Fibroblast of skin of left quadriceps (primary cell): ENCODE results near the gene GJC2.
A peak's percentile ranks its signal among the peaks of the same experiment; 100 is the strongest.

Experiments used
- DNase-seq, 2 experiments: peaks; one replicate each; pipeline ENCODE4 v3.0.0-alpha.2; 2013; ENCODE audit warnings: low read depth in 2 of 2

The GJC2 gene

GRCh38 chr1:228157729-228158126 is 8.0 kb downstream of the GJC2 start:
- DNase-seq = no peak

DNA sequence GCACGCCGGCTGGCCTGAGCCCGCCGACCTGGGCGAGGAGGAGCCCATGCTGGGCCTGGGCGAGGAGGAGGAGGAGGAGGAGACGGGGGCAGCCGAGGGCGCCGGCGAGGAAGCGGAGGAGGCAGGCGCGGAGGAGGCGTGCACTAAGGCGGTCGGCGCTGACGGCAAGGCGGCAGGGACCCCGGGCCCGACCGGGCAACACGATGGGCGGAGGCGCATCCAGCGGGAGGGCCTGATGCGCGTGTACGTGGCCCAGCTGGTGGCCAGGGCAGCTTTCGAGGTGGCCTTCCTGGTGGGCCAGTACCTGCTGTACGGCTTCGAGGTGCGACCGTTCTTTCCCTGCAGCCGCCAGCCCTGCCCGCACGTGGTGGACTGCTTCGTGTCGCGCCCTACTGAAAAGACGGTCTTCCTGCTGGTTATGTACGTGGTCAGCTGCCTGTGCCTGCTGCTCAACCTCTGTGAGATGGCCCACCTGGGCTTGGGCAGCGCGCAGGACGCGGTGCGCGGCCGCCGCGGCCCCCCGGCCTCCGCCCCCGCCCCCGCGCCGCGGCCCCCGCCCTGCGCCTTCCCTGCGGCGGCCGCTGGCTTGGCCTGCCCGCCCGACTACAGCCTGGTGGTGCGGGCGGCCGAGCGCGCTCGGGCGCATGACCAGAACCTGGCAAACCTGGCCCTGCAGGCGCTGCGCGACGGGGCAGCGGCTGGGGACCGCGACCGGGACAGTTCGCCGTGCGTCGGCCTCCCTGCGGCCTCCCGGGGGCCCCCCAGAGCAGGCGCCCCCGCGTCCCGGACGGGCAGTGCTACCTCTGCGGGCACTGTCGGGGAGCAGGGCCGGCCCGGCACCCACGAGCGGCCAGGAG is 8.6 kb downstream of the GJC2 start:
- DNase-seq = no peak

DNA sequence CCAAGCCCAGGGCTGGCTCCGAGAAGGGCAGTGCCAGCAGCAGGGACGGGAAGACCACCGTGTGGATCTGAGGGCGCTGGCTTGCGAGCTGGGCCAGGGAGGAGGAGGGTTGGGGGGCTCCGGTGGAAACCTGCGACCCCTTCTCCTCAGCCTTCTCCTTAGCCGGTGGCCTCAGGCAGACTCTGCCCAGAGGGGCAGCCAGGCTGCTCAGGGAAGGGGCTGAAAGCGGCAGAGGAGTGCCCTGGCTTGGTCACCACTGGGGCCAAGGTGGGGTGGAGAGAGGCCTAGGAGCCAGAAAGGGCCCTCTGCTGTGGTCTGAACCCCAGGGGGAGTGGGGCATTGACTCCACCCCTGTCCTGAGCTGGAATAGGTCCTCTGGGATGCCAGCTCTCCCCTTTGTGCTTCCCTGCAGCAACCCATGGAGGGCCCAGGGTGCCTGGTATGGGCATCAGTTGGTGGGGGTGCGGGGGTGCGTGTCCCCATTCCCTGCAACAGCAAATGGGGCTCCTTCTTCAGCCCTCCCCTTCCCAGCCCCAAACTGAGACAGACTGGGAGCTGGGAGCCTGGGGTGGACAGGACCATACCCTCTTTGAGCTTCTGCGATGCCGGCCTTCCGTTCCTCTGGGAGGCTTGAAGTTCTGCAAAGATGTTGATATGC is 9.4 kb downstream of the GJC2 start:
- no peak for DNase-seq

DNA sequence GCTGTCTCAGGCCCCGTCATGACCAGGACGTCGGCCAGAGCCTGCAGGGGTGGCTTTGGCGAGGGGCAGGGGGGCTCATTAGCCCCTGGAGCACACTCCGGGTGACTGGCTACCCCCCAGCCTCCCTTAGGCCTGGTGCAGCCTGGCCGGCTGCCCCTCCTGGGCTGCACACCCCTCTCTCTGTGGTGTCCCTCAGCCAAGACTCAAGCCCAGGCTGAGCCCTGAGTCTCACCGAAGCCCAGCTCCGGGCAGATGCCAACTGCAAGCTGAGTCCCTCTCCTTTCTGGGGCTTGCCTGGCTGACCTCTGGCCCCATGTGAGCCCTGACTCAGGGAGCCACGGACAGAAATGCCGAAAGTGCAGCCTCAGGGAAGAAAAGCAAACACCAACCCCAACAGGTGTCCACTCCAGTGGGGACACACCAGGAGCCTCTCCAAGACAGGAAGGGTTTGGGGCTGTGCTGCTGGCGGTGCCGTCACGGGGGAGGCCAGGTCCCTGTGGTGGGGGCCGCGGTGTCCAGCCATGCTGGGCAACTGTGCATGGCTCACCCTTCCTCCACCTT is 10.6 kb downstream of the GJC2 start:
- no peak for DNase-seq

DNA sequence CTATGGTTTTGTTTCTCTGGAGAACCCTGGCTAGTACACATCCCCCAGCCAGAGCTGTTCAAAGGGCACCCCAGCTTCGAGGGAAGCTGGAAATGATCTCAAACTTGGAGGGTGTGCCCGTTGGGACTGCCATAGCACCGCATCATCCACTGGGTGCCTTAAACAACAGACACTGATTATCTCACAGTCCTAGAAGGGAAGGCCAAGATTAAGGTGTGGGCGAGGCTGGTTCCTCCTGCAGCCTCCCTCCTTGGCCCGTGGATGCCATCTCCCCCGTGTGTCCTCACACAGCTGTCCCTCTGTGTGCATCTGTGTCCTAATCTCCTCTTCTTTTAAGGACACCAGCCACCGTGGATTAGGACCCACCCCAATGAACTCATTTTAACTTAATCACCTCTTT is 11.6 kb downstream of the GJC2 start:
- no peak for DNase-seq

DNA sequence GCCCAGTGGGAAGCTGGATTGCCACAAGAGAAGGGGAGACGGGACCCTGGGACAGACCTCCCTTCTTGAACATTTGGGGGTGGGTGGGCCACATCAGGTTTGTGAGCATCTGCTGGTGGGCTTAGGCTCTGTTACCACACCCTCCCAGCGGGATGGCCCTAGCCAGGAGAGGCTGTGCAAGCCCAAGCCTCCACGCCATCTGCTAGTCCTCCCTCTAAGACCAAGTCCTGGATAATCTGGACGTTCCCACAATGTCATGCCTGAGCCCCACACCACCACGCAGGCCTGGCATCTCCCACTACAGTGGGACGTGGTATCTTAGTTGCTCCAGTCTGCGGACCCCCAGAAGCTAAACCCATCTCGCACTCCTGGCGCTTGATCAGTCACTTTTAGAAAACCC is 12.1 kb downstream of the GJC2 start:
- no peak for DNase-seq

- DNase-seq = no peak
Measured at GRCh38 chr1:228162286-228163006, 12.7 kb downstream of the GJC2 start.

- DNase-seq = no peak
Measured at GRCh38 chr1:228163007-228163753, 13.4 kb downstream of the GJC2 start.

- DNase-seq = no peak
Measured at GRCh38 chr1:228163776-228164519, 14.2 kb downstream of the GJC2 start.

GRCh38 chr1:228164561-228165371 is 15.0 kb downstream of the GJC2 start:
- DNase-seq = no peak

DNA sequence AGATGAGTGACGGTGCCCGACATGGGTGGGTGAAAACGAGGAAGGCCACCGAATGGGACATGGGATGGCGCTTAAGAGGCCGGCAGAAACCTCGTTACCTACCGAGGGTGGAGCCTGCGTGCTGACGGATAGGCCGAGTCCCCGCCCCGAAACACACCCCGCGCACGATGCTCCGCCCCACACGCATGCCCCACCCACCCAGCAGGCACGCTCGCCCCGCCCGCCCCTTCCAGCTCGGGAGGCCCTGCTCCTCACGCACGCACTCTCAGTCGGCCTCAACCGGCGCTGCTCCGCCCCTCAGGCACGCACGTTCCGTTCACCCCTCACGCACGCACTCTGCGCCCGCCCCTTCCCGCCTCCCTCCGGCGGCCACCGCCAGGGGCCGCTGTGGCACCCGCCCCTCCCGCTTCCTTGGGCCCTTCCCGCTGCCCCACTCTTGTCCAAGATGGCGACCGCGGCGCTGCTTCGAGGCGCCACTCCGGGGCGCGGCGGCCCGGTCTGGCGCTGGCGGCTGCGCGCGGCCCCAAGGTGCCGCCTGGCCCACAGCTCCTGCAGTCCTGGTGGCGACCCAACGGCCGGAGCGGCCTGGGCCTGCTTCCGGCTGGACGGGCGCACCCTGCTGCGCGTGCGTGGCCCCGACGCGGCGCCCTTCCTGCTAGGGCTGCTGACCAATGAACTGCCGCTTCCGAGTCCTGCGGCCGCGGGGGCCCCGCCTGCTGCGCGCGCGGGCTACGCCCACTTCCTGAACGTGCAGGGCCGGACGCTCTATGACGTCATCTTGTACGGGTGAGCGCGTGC is 15.8 kb downstream of the GJC2 start, which contains the start of gene IBA57:
TSS of gene IBA57 (plus strand) at position 433 of the 798 bp plus-strand sequence. CDS start at position 446, 13 bp downstream.
- peak; percentile 97 for DNase-seq

DNA sequence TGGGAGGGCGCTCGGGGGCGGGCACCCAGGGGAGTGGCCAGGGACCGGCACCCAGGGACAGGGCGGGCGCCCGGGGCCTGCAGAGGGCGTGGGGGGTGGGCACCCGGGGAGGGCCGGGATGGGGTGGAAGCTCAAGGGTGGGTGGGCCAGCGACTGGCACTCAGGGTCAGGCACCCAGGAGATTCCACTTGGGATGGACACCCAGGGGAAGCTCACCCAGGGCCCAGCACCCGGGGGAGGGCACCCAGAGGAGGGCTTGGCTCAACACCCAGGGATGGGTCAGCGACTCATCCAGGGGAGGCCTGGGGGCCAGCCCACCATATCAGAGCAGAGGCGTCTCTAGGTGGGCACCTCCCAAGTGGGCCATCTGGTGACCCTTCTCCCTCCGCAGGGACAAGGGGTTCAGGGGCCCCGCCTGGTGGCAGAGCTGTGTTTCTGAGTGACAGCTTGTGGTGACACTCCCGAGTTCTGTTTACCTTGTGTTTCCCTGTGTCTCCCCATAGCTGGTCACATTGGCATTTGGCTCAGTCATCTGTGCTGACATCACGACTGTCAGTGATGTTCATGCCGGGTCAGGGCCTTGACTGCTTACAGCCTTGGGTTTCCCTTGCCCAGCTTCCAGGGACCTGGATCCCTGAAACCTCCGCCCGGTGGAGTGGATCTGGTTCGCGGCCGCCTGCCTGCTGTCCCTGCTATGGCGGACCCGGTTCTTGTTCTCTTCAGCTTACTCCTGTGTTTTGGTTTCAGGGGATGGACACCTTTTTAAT is 16.6 kb downstream of the GJC2 start:
- no peak for DNase-seq

DNA sequence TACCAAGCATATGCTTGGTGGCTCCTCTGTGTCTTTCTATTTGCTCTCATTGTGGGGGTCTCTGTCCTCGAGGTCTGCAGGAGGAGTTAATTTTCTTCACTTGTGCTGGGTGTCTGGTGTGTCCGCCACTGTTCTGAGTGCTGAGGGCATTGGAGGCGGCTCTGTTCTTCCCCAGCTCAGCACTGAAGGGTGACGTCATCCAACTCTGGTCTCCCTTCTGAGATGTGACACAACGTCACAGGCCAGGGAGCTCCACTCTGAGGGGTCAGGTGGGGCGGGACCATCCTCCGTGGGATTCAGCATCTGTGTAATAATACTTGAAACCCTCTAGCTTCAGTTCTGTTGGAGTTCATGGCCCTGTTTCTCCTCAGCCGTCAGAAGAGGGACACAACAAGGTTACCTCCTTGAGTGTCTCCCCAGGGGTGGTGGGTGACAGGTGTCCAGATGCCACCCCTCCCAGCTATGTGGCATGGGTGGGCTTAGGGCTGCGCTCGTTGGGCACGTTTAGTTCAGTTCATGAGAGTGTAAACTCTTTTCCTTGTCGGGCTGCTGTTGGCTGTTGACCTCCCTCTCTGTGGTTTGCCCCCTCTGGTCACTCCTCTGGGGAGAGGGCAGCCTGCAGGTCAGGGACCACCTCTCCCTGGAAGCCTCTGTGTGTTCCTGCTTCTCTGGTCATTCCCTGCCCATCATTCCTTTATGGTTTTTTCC is 19.0 kb downstream of the GJC2 start:
- no peak for DNase-seq

DNA sequence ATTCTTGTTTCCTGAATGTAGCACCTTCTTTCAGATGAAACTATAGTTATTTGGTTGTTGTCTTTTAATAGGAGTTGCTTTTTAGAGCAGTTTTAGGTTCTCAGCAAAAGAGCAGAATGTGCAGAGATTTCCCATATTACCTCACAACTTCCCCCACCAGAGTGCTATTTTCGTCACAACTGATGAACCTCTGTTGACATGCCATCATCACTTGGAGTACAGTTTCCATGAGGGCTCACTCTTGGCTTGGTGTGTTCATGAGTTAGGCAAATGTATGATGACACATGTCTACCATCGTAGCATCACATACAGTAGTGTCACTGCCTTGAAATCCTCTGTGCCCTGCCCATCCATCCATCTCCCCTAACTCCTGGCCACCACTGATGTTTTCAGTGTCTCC is 19.6 kb downstream of the GJC2 start:
- no peak for DNase-seq

DNA sequence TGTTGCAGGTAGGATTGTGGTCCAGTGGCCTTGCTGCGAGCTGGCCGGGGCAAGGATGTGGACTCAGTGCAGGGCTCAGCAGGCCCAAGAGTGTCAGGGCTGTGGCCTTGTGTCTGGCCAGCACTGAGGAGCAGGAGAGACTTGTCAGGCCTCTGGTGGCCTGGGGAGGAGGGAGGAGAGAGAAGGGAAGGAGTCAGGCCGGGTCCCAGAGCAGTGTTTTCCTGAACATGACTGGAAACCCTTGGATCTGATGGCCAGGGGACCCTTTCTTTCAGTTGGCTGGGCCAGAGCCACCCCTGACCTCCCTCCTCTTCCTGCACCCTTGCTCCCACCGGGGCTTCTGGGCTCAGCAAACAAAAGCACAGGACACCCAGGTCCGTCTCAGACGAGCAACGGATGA is 20.9 kb downstream of the GJC2 start:
- DNase-seq = no peak

DNA sequence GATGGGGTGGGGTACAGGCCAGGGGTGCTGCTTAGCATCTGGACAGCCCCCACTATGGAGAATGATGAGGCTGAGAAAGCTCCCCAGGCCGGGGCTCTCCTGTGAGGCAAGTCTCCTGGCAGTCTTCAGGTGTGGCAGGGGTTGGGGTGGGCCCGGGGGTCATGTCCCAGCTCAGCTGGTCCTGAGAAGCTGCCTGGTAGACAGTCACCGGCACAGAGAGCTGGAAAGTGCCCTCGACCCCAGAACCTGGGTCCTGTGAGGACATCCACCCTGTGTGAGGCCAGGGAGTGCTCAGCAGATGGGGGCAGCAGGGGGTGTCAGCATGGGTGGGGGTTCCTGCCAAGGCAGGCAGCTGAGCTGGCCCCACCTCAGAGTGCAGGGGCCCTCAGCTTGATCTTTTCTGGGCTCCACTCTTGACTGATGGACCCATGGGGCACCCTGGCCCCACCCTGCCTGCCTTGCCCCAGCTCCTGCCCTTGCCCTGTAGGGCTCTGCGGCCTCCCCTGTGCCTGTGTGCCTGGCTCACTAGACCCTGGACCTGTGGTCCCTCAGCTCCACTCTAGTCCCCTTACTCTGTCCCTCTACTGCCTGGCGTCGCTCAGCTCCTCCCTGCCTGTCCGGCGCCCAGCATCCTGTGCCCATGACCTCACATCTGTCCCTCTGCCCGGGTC is 21.6 kb downstream of the GJC2 start:
- DNase-seq = no peak
